Measurements from ENCODE around the gene CHD1. TPM values are rescaled to one million over a fixed set of nuclear protein-coding genes. Genes with fewer than 3 reads are reported as not detected.
A peak's percentile ranks its signal among the peaks of the same experiment; 100 is the strongest.

CHD1 gene
- total RNA-seq, 4 donors from 2014 or later, result 25.0 to 44.3 (median 33.8) TPM

- Histone ChIP-seq H3K27ac (no peak overlapping the region), H3K4me3 (no peak overlapping the region), H3K4me1 (peaks cover 79 to 98% of the 10 kb centered on the region in 2 donors), H3K9me3 (no peaks in the 10 kb centered on the region), H3K27me3 (no peaks in the 10 kb centered on the region), H3K36me3 (no peaks in the 10 kb centered on the region)
- ATAC-seq, result no peak
- DNase-seq, result no peak
- intact Hi-C loops (cut with DNase I; ENCODE audit: low total_unique reads) (no loop called here), in situ Hi-C loops (cut with MboI; ENCODE audit: low sequenced_read_pairs in 4 of 4) (no loop called here)
- TF ChIP-seq CTCF (IDR thresholded peaks at IDR 0.05 in 4 of 5, conservative IDR thresholded peaks at IDR 0.05 in 1 of 5), result no peak
- no peak for TF ChIP-seq POLR2A (IDR thresholded peaks at IDR 0.05)
Observed at GRCh38 chr5:98938464-98938863, 9.7 kb upstream of the CHD1 start.

DNA sequence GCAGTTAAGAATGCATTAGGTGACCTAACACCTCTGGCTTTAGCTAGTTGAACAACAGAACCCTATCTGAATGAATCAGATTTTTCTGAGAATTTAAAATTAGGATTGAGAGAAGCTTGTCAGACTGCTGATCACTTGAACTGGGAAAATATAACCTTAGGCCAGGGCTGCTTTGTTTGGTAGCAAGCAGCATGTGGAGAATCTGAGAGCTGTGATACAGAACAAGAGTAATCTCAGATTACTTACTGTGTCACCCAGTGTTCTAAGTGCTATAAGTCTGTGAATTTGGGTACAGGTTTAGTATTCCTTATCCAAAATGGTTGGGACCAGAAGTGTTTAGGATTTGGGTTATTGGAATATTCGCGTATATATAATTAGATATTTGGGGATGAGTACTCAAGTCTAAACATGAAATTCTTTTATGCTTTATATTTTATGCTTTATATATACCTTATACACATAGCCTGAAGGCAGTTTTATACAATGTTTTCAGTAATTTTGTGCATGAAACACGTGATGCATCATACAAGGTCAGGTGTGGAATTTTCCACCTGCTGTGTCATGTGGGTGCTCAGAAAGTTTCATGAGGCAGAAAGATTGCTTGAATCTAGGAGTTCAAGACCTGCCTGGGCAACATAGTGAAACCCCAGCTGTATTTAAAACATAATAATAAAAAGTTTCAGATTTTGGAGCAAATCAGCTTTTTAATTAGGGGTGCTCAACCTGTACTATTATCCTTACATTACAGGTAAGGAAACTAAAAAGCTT, 8.3 kb upstream of the CHD1 start:
- TF ChIP-seq POLR2A (IDR thresholded peaks at IDR 0.05), result no peak
- TF ChIP-seq CTCF (IDR thresholded peaks at IDR 0.05 in 4 of 5, conservative IDR thresholded peaks at IDR 0.05 in 1 of 5), result no peak
- H3K9me3 ChIP-seq, result no peaks in the 10 kb centered on the region
- peak overlapping the region; percentile 39 to 100 (median 62) for H3K27ac ChIP-seq
- H3K27me3 ChIP-seq, result no peaks in the 10 kb centered on the region
- H3K36me3 ChIP-seq, result no peaks in the 10 kb centered on the region
- H3K4me1 ChIP-seq, result peaks cover 87 to 92% of the 10 kb centered on the region in 2 donors
- intact Hi-C loops (cut with DNase I; ENCODE audit: low total_unique reads), result no loop called here
- ATAC-seq (peak; percentile 63 to 84), DNase-seq (no peak)
- in situ Hi-C loops (cut with MboI; ENCODE audit: low sequenced_read_pairs in 4 of 4), result no loop called here
- peak overlapping the region in 1 of 4 donors; percentile 14 for H3K4me3 ChIP-seq

GRCh38 chr5:98935206-98935605, 6.4 kb upstream of the CHD1 start:
- H3K36me3 ChIP-seq, result no peaks in the 10 kb centered on the region
- H3K9me3 ChIP-seq, result no peaks in the 10 kb centered on the region
- no peaks in the 10 kb centered on the region for H3K27me3 ChIP-seq
- TF ChIP-seq POLR2A (IDR thresholded peaks at IDR 0.05) (no peak), CTCF (IDR thresholded peaks at IDR 0.05 in 4 of 5, conservative IDR thresholded peaks at IDR 0.05 in 1 of 5) (no peak)
- DNase-seq (no peak), ATAC-seq (peak; percentile 31 to 55)
- in situ Hi-C loops (cut with MboI; ENCODE audit: low sequenced_read_pairs in 4 of 4), result no loop called here
- no peak overlapping the region for H3K4me3 ChIP-seq
- H3K4me1 ChIP-seq, result peaks cover 89 to 92% of the 10 kb centered on the region in 2 donors
- intact Hi-C loops (cut with DNase I; ENCODE audit: low total_unique reads), result no loop called here
- peak overlapping the region; percentile 55 to 100 (median 99) for H3K27ac ChIP-seq

GRCh38 chr5:98934546-98934945, 5.7 kb upstream of the CHD1 start:
- in situ Hi-C loops (cut with MboI; ENCODE audit: low sequenced_read_pairs in 4 of 4) (no loop called here), intact Hi-C loops (cut with DNase I; ENCODE audit: low total_unique reads) (no loop called here)
- Histone ChIP-seq H3K36me3 (no peaks in the 10 kb centered on the region), H3K27me3 (no peaks in the 10 kb centered on the region), H3K9me3 (no peaks in the 10 kb centered on the region), H3K27ac (peak overlapping the region; percentile 55 to 100 (median 99)), H3K4me3 (no peak overlapping the region), H3K4me1 (peaks cover 84 to 89% of the 10 kb centered on the region in 2 donors)
- no peak for ATAC-seq
- DNase-seq, result no peak
- TF ChIP-seq POLR2A (IDR thresholded peaks at IDR 0.05), result no peak
- TF ChIP-seq CTCF (IDR thresholded peaks at IDR 0.05 in 4 of 5, conservative IDR thresholded peaks at IDR 0.05 in 1 of 5), result no peak
